Stimulated activated naive B cell treated with anti-CD40 and anti-IgM and Interleukin-4, amounts not matched to agents 10 μg/mL and 1 μg/mL and 100 μg/mL, for 72 hours (primary cell): Measurements from ENCODE around the gene EMP1.

Experiments
- ATAC-seq, 2 donors: fragments of 150-1000 bp; cut with Tn5 transposase; replicated peaks; 2 replicates each; pipeline ENCODE4 v1.10.0; 2021; ENCODE audit warnings: moderate library complexity in 1 of 2
- DNase-seq: peaks from one replicate; pipeline ENCODE4 v3.0.0; 2021
- H3K27ac Mint-ChIP-seq: one replicate; pipeline ENCODE4 v1.8.0; 2022; ENCODE audit warnings: mild to moderate bottlenecking, mixed read lengths
- H3K27me3 Mint-ChIP-seq, 2 donors: one replicate each; pipeline ENCODE4 v1.8.0; 2022; ENCODE audit warnings: mixed read lengths in 2 of 2
- H3K36me3 Mint-ChIP-seq, 2 donors: one replicate each; pipeline ENCODE4 v1.8.0; 2022; ENCODE audit warnings: mixed read lengths in 2 of 2, mild to moderate bottlenecking in 1 of 2
- H3K4me1 Mint-ChIP-seq, 2 donors: one replicate each; pipeline ENCODE4 v1.8.0; 2022; ENCODE audit warnings: mixed read lengths in 2 of 2, mild to moderate bottlenecking in 1 of 2
- H3K4me3 Mint-ChIP-seq, 2 donors: one replicate each; pipeline ENCODE4 v1.8.0; 2022; ENCODE audit warnings: mild to moderate bottlenecking in 2 of 2, mixed read lengths in 2 of 2, moderate library complexity in 1 of 2
- H3K9me3 Mint-ChIP-seq, 2 donors: one replicate each; pipeline ENCODE4 v1.8.0; 2022; ENCODE audit warnings: mixed read lengths in 2 of 2, mild to moderate bottlenecking in 1 of 2

EMP1 gene

GRCh38 chr12:13179211-13180074 lies 17.1 kb upstream of the EMP1 start:
- H3K4me1 Mint-ChIP-seq: peaks cover 15% of the 10 kb centered on the region in 2 donors
- H3K27ac Mint-ChIP-seq: no peak overlapping the region
- H3K36me3 Mint-ChIP-seq: peaks cover 0 to 3% of the 10 kb centered on the region in 2 donors
- H3K9me3 Mint-ChIP-seq: no peaks in the 10 kb centered on the region
- ATAC-seq: peak; percentile 97 to 99
- H3K27me3 Mint-ChIP-seq: peaks cover 34 to 45% of the 10 kb centered on the region in 2 donors
- peak; percentile 38 for DNase-seq
- H3K4me3 Mint-ChIP-seq: peak overlapping the region; percentile 37 to 57

- Mint-ChIP-seq H3K4me3 (no peak overlapping the region), H3K27ac (no peak overlapping the region), H3K27me3 (peaks cover 34 to 44% of the 10 kb centered on the region in 2 donors), H3K9me3 (no peaks in the 10 kb centered on the region), H3K4me1 (peaks cover 15% of the 10 kb centered on the region in 2 donors), H3K36me3 (peaks cover 0 to 3% of the 10 kb centered on the region in 2 donors)
- no peak for DNase-seq
- ATAC-seq: no peak
Observed at GRCh38 chr12:13181375-13182070, 15.0 kb upstream of the EMP1 start.

GRCh38 chr12:13182881-13183280 lies 13.6 kb upstream of the EMP1 start:
- no peak overlapping the region for H3K4me3 Mint-ChIP-seq
- DNase-seq: no peak
- H3K27me3 Mint-ChIP-seq: peaks cover 28 to 43% of the 10 kb centered on the region in 2 donors
- no peak overlapping the region for H3K27ac Mint-ChIP-seq
- no peak for ATAC-seq
- H3K9me3 Mint-ChIP-seq: no peaks in the 10 kb centered on the region
- peaks cover 15% of the 10 kb centered on the region in 2 donors for H3K4me1 Mint-ChIP-seq
- peaks cover 0 to 3% of the 10 kb centered on the region in 2 donors for H3K36me3 Mint-ChIP-seq

GRCh38 chr12:13183620-13184019 lies 12.9 kb upstream of the EMP1 start:
- H3K9me3 Mint-ChIP-seq: no peaks in the 10 kb centered on the region
- H3K4me1 Mint-ChIP-seq: peaks cover 15% of the 10 kb centered on the region in 2 donors
- no peak overlapping the region for H3K27ac Mint-ChIP-seq
- peaks cover 0 to 3% of the 10 kb centered on the region in 2 donors for H3K36me3 Mint-ChIP-seq
- no peak overlapping the region for H3K4me3 Mint-ChIP-seq
- ATAC-seq (no peak), DNase-seq (no peak)
- peaks cover 30 to 43% of the 10 kb centered on the region in 2 donors for H3K27me3 Mint-ChIP-seq

- H3K4me3 Mint-ChIP-seq: no peak overlapping the region
- no peak overlapping the region for H3K27ac Mint-ChIP-seq
- H3K27me3 Mint-ChIP-seq: peaks cover 15 to 38% of the 10 kb centered on the region in 2 donors
- no peaks in the 10 kb centered on the region for H3K9me3 Mint-ChIP-seq
- peaks cover 0 to 3% of the 10 kb centered on the region in 2 donors for H3K4me1 Mint-ChIP-seq
- ATAC-seq: no peak
- no peak for DNase-seq
- H3K36me3 Mint-ChIP-seq: no peaks in the 10 kb centered on the region
Observed at GRCh38 chr12:13186302-13186701, 10.2 kb upstream of the EMP1 start.

GRCh38 chr12:13187399-13187798 lies 9.1 kb upstream of the EMP1 start:
- Mint-ChIP-seq H3K27ac (no peak overlapping the region), H3K9me3 (no peaks in the 10 kb centered on the region), H3K36me3 (no peaks in the 10 kb centered on the region), H3K27me3 (peaks cover 16 to 34% of the 10 kb centered on the region in 2 donors), H3K4me1 (no peaks in the 10 kb centered on the region), H3K4me3 (no peak overlapping the region)
- no peak for ATAC-seq
- no peak for DNase-seq

- Mint-ChIP-seq H3K36me3 (no peaks in the 10 kb centered on the region), H3K4me1 (no peaks in the 10 kb centered on the region), H3K27ac (no peak overlapping the region), H3K4me3 (no peak overlapping the region), H3K27me3 (peaks cover 25 to 27% of the 10 kb centered on the region in 2 donors), H3K9me3 (no peaks in the 10 kb centered on the region)
- DNase-seq (no peak), ATAC-seq (no peak)
Observed at GRCh38 chr12:13189264-13189663, 7.3 kb upstream of the EMP1 start.

GRCh38 chr12:13190275-13190674 lies 6.3 kb upstream of the EMP1 start:
- Mint-ChIP-seq H3K27ac (no peak overlapping the region), H3K4me1 (no peaks in the 10 kb centered on the region), H3K36me3 (no peaks in the 10 kb centered on the region), H3K9me3 (no peaks in the 10 kb centered on the region), H3K27me3 (peaks cover 21 to 35% of the 10 kb centered on the region in 2 donors), H3K4me3 (no peak overlapping the region)
- DNase-seq (no peak), ATAC-seq (no peak)

- no peak overlapping the region for H3K4me3 Mint-ChIP-seq
- ATAC-seq: no peak
Observed at GRCh38 chr12:13192719-13193118, 3.8 kb upstream of the EMP1 start.

GRCh38 chr12:13193505-13194231 lies 2.9 kb upstream of the EMP1 start:
- DNase-seq (no peak), ATAC-seq (no peak)
- Mint-ChIP-seq H3K27ac (no peak overlapping the region), H3K36me3 (no peaks in the 10 kb centered on the region), H3K4me3 (no peak overlapping the region), H3K9me3 (no peaks in the 10 kb centered on the region), H3K4me1 (peaks cover 8 to 26% of the 10 kb centered on the region in 2 donors), H3K27me3 (peaks cover 21 to 41% of the 10 kb centered on the region in 2 donors)

More at GRCh38 chr12:13192719-13193118, 3.8 kb upstream of the EMP1 start:
- no peak overlapping the region for H3K27ac Mint-ChIP-seq
- H3K9me3 Mint-ChIP-seq: no peaks in the 10 kb centered on the region
- peaks cover 22 to 43% of the 10 kb centered on the region in 2 donors for H3K27me3 Mint-ChIP-seq
- DNase-seq: no peak
- peaks cover 8 to 23% of the 10 kb centered on the region in 2 donors for H3K4me1 Mint-ChIP-seq
- no peaks in the 10 kb centered on the region for H3K36me3 Mint-ChIP-seq

- ATAC-seq (no peak), DNase-seq (no peak)
- H3K36me3 Mint-ChIP-seq: no peaks in the 10 kb centered on the region
- H3K9me3 Mint-ChIP-seq: no peaks in the 10 kb centered on the region
- H3K27me3 Mint-ChIP-seq: peaks cover 21 to 41% of the 10 kb centered on the region in 2 donors
- no peak overlapping the region for H3K4me3 Mint-ChIP-seq
- peaks cover 8 to 31% of the 10 kb centered on the region in 2 donors for H3K4me1 Mint-ChIP-seq
- H3K27ac Mint-ChIP-seq: no peak overlapping the region
Observed at GRCh38 chr12:13194401-13195110, 2.0 kb upstream of the EMP1 start.

- Mint-ChIP-seq H3K27me3 (peaks cover 22 to 48% of the 10 kb centered on the region in 2 donors), H3K27ac (no peak overlapping the region), H3K4me3 (no peak overlapping the region)
Observed at GRCh38 chr12:13195250-13195649, 1.3 kb upstream of the EMP1 start.

GRCh38 chr12:13195785-13196129 lies 769 bp upstream of the EMP1 start:
- H3K27ac Mint-ChIP-seq: peak overlapping the region; percentile 81
- no peaks in the 10 kb centered on the region for H3K36me3 Mint-ChIP-seq
- H3K4me3 Mint-ChIP-seq: no peak overlapping the region
- H3K27me3 Mint-ChIP-seq: peaks cover 22 to 53% of the 10 kb centered on the region in 2 donors
- DNase-seq (no peak), ATAC-seq (no peak)
- no peaks in the 10 kb centered on the region for H3K9me3 Mint-ChIP-seq
- peaks cover 10 to 36% of the 10 kb centered on the region in 2 donors for H3K4me1 Mint-ChIP-seq

More at GRCh38 chr12:13195250-13195649, 1.3 kb upstream of the EMP1 start:
- Mint-ChIP-seq H3K9me3 (no peaks in the 10 kb centered on the region), H3K36me3 (no peaks in the 10 kb centered on the region), H3K4me1 (peaks cover 8 to 36% of the 10 kb centered on the region in 2 donors)
- DNase-seq (no peak), ATAC-seq (no peak)

GRCh38 chr12:13197032-13197431 lies 506 bp downstream of the EMP1 start:
- H3K36me3 Mint-ChIP-seq: no peaks in the 10 kb centered on the region
- H3K9me3 Mint-ChIP-seq: no peaks in the 10 kb centered on the region
- peak overlapping the region; percentile 70 to 76 for H3K4me3 Mint-ChIP-seq
- H3K4me1 Mint-ChIP-seq: peaks cover 10 to 36% of the 10 kb centered on the region in 2 donors
- peak overlapping the region; percentile 81 for H3K27ac Mint-ChIP-seq
- DNase-seq (no peak), ATAC-seq (no peak)
- peaks cover 30 to 62% of the 10 kb centered on the region in 2 donors for H3K27me3 Mint-ChIP-seq
